ENCODE measurements around the gene TINAGL1. TPM values are rescaled to one million over a fixed set of nuclear protein-coding genes. Genes with fewer than 3 reads are reported as not detected.

Gene TINAGL1
- total and polyA plus RNA-seq, 9 donors = 27.1 to 57.3 (median 31.4) TPM

DNA sequence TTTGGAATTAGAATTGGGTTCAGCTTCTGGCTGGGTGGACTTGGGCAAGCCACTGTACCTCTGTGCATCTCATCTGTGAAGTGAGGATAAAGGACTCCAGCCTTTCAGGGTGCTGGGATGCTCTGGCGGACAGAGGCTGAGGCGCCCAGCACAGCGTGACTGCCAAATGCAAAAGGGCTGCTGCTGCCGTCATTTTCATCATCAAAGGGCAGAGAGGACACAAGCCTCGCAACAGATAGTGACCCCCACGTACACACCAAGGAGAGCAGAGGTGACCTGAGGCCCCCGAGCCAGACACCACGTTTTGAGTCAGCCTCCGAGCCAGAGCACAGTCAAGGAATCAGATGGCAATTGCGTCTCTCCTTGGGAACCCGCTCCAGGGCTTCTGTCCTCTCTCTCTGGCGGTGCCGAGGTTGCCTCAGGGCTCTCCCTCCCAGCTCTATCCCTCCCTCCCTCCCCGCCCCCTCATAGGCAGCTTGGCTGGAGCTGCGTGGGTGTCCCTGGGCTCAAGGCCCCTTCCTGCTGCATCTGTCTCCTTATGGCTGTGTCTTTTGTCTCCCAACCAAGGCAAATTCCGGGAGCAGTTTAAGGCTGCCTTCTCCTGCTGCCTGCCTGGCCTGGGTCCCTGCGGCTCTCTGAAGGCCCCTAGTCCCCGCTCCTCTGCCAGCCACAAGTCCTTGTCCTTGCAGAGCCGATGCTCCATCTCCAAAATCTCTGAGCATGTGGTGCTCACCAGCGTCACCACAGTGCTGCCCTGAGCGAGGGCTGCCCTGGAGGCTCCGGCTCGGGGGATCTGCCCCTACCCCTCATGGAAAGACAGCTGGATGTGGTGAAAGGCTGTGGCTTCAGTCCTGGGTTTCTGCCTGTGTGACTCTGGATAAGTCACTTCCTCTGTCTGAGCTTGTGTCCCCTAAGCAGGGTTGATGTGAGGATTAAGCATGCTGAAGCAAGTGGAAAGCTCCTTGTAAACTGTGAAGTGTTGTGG, 50.2 kb downstream of the TINAGL1 start:
- Histone ChIP-seq H3K9me3 (no peaks in the 10 kb centered on the region), H3K27me3 (no peaks in the 10 kb centered on the region), H3K4me3 (no peak overlapping the region), H3K27ac (peak overlapping the region in 1 of 2 donors; percentile 56), H3K4me1 (ENCODE audit: insufficient read depth) (peaks cover 7% of the 10 kb centered on the region), H3K36me3 (no peaks in the 10 kb centered on the region)
- 17 to 41% (median 20%) methylated on average over 23 of the region's 23 CpGs for WGBS, 3 donors
- TF ChIP-seq EP300 (IDR thresholded peaks at IDR 0.05) = no peak
- no peak for TF ChIP-seq POLR2A (IDR thresholded peaks at IDR 0.05)
- TF ChIP-seq, protein P1, sequence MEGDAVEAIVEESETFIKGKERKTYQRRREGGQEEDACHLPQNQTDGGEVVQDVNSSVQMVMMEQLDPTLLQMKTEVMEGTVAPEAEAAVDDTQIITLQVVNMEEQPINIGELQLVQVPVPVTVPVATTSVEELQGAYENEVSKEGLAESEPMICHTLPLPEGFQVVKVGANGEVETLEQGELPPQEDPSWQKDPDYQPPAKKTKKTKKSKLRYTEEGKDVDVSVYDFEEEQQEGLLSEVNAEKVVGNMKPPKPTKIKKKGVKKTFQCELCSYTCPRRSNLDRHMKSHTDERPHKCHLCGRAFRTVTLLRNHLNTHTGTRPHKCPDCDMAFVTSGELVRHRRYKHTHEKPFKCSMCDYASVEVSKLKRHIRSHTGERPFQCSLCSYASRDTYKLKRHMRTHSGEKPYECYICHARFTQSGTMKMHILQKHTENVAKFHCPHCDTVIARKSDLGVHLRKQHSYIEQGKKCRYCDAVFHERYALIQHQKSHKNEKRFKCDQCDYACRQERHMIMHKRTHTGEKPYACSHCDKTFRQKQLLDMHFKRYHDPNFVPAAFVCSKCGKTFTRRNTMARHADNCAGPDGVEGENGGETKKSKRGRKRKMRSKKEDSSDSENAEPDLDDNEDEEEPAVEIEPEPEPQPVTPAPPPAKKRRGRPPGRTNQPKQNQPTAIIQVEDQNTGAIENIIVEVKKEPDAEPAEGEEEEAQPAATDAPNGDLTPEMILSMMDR (IDR thresholded peaks at IDR 0.05) = no peak
- DNase-seq = peak; percentile 59 to 69 (median 63)
- intact Hi-C loops (cut with DNase I) = no loop called here

DNA sequence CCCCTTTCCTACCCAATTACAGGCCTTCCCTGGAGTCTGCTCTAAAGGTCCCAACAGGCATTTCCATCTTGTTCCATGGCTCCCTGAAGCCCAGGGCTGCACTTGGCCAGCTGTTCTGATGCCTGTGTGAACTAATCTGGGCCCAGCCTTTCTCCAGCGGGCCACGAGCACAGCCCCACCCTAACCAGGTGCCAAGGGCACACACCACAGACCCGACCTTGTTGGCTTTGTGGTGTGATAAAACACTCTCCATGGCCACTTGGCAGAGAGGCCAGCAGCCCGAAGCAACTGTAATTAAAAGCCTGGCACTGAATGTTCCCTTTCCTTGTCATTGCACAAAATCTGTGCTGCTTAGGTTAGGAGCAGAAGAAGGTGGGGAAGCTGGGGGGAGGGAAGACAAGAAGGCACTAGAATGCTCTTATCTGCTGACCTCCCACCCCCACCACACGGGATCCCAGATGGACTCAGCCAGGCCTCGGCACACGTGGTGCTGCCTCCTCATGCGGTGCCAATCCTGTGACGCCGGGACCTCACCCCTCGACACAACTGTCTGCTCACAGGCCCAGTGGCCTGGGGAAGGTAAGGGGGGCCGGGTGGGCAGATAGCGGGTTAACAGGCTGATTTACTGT, 51.1 kb downstream of the TINAGL1 start:
- intact Hi-C loops (cut with DNase I) = no loop called here
- WGBS, 3 donors = 18 to 31% (median 20%) methylated on average over 13 of the region's 13 CpGs
- H3K36me3 ChIP-seq = no peaks in the 10 kb centered on the region
- peak overlapping the region in 1 of 2 donors; percentile 56 for H3K27ac ChIP-seq
- H3K27me3 ChIP-seq = no peaks in the 10 kb centered on the region
- peak; percentile 42 to 77 (median 63) for DNase-seq
- no peaks in the 10 kb centered on the region for H3K9me3 ChIP-seq
- H3K4me3 ChIP-seq = no peak overlapping the region
- H3K4me1 ChIP-seq (ENCODE audit: insufficient read depth) = peaks cover 7% of the 10 kb centered on the region
- TF ChIP-seq POLR2A (IDR thresholded peaks at IDR 0.05) (no peak), EP300 (IDR thresholded peaks at IDR 0.05) (no peak)
- TF ChIP-seq, protein P1 (IDR thresholded peaks at IDR 0.05) = no peak

DNA sequence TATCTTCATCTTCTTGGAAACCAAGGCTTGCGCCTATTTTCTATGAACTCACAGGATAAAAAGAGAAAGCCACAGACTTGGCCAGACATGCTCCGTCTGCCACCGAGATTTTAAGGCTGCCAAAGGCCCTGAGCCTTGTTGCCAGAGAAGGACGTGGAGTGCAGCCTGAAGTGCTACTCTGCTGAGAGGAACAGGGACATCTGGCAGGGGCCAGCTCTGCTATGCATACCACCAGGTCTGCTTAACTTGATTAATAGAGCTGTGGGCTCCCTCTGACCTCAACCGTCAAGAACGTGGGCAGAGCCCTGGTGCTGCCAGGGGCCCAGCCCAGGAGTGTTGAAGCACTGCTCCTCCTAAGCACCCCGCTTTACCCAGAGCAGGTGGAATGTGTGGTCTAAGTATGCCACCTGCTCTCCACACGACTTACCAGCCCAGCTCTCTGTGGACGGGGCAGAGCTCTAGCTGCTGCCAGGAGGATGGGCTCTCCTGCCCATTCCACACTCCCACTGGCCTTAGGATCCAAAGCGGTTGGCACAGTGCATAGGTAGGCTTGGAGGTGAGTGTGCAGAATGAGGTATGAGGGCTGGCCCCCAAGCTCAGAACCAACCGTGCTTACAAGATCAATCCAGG, 51.7 kb downstream of the TINAGL1 start:
- Histone ChIP-seq H3K27me3 (no peaks in the 10 kb centered on the region), H3K4me3 (no peak overlapping the region), H3K36me3 (no peaks in the 10 kb centered on the region), H3K9me3 (no peaks in the 10 kb centered on the region), H3K27ac (peak overlapping the region in 1 of 2 donors; percentile 56), H3K4me1 (ENCODE audit: insufficient read depth) (peaks cover 7% of the 10 kb centered on the region)
- WGBS, 3 donors = 46 to 56% (median 53%) methylated on average over 11 of the region's 11 CpGs
- TF ChIP-seq, protein P1 (IDR thresholded peaks at IDR 0.05) = no peak
- TF ChIP-seq EP300 (IDR thresholded peaks at IDR 0.05) (no peak), POLR2A (IDR thresholded peaks at IDR 0.05) (no peak)
- intact Hi-C loops (cut with DNase I) = no loop called here
- no peak for DNase-seq

DNA sequence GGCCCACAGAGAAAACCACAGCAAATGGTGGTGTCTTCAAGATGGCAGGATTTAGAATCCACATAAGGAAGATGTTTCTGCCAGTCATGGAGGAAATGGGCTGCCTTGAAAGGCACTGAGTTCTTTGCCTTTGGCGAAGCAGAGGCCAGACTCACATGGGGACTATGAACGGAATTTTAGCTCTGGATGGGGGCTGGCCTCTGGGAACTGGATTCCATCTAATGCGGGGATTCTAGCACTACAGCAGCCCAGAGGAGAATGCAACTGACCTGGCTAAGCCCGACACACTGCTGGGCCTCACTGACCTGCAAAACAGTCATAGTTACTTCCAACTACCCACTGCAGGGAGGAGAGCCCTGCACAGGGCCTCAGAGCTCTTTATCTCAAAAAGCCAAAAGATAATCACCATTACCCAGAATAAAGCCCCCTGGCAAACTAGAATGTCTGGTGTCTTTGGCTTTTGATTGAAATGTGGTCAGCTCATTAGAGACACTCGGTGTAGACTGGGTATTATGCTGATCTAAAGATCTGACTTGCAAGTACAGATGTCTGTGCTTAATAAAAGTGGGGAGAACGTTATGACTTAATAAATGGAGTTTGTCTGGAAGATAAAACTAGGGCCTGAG, 52.7 kb downstream of the TINAGL1 start:
- Histone ChIP-seq H3K4me3 (no peak overlapping the region), H3K4me1 (ENCODE audit: insufficient read depth) (peaks cover 7% of the 10 kb centered on the region), H3K27me3 (no peaks in the 10 kb centered on the region), H3K36me3 (no peaks in the 10 kb centered on the region), H3K27ac (no peak overlapping the region), H3K9me3 (no peaks in the 10 kb centered on the region)
- intact Hi-C loops (cut with DNase I) = no loop called here
- no peak for DNase-seq
- WGBS, 3 donors = 62 to 81% (median 71%) methylated on average over 6 of the region's 6 CpGs
- TF ChIP-seq POLR2A (IDR thresholded peaks at IDR 0.05) = no peak
- TF ChIP-seq, protein P1 (IDR thresholded peaks at IDR 0.05) = no peak
- TF ChIP-seq EP300 (IDR thresholded peaks at IDR 0.05) = no peak

Data from ovary (tissue), 9 donors.